GM06990 (cell line): ENCODE measurements around the gene ALG9.

Experiments used
- DNase-seq: peaks from one replicate; pipeline ENCODE4 v3.0.0-alpha.2; 2011; ENCODE audit not compliant: insufficient read length; ENCODE audit errors: extremely low read depth
- H3K27me3 ChIP-seq: replicated peaks from 2 replicates; pipeline ENCODE4 v1.6.0; 2011; ENCODE audit warnings: low read length; ENCODE audit not compliant: control insufficient read depth, insufficient read depth
- H3K36me3 ChIP-seq: 2 replicates; pipeline ENCODE4 v1.5.1; 2011; ENCODE audit warnings: low read length; ENCODE audit not compliant: control insufficient read depth, insufficient read depth
- H3K4me3 ChIP-seq: replicated peaks from 2 replicates; pipeline ENCODE4 v1.5.1; 2011; ENCODE audit warnings: low read depth, mild to moderate bottlenecking, control low read depth, low read length
- CTCF ChIP-seq: IDR thresholded peaks from 2 replicates; pipeline ENCODE4 v1.5.1; 2011; ENCODE audit warnings: low read length, control low read depth, mild to moderate bottlenecking, inconsistent platforms; ENCODE audit not compliant: insufficient read depth, poor library complexity, severe bottlenecking

ALG9 gene

GRCh38 chr11:111819161-111819828 lies 52.1 kb downstream of the ALG9 start:
- TF ChIP-seq CTCF = no peak
- H3K27me3 ChIP-seq = no peaks in the 10 kb centered on the region
- no peak overlapping the region for H3K4me3 ChIP-seq
- DNase-seq = no peak
- H3K36me3 ChIP-seq = no peaks in the 10 kb centered on the region

GRCh38 chr11:111815489-111815888 lies 55.9 kb downstream of the ALG9 start:
- DNase-seq = no peak
- no peaks in the 10 kb centered on the region for H3K27me3 ChIP-seq
- H3K36me3 ChIP-seq = no peaks in the 10 kb centered on the region
- H3K4me3 ChIP-seq = no peak overlapping the region
- TF ChIP-seq CTCF = no peak

GRCh38 chr11:111814557-111815320 lies 56.6 kb downstream of the ALG9 start:
- TF ChIP-seq CTCF = no peak
- H3K36me3 ChIP-seq = peaks cover 1% of the 10 kb centered on the region
- H3K4me3 ChIP-seq = no peak overlapping the region
- DNase-seq = no peak
- no peaks in the 10 kb centered on the region for H3K27me3 ChIP-seq

- H3K36me3 ChIP-seq = peaks cover 1% of the 10 kb centered on the region
- H3K4me3 ChIP-seq = no peak overlapping the region
- no peak for DNase-seq
- H3K27me3 ChIP-seq = no peaks in the 10 kb centered on the region
- TF ChIP-seq CTCF = no peak
These were observed 57.3 kb downstream of the ALG9 start for GRCh38 chr11:111814106-111814505.

GRCh38 chr11:111812211-111812610 lies 59.2 kb downstream of the ALG9 start:
- Histone ChIP-seq H3K36me3 (peaks cover 1% of the 10 kb centered on the region), H3K27me3 (no peaks in the 10 kb centered on the region), H3K4me3 (no peak overlapping the region)
- no peak for DNase-seq
- no peak for TF ChIP-seq CTCF
